ENCODE results near the gene CCL14.
A peak's percentile ranks its signal among the peaks of the same experiment; 100 is the strongest.
"Not testable (repeated sequence)": the region's sequence is repeated elsewhere in the genome, so short reads cannot be mapped to it uniquely, and the experiment has no call there.

The CCL14 gene

GRCh38 chr17:35984140-35984539 lies 2.4 kb downstream of the CCL14 start:
- DNase-seq = no peak

GRCh38 chr17:35982409-35983191 lies 3.9 kb downstream of the CCL14 start:
- DNase-seq = no peak

- no peak for DNase-seq
These were observed 4.6 kb downstream of the CCL14 start for GRCh38 chr17:35981908-35982330.

GRCh38 chr17:35981246-35981645 lies 5.3 kb downstream of the CCL14 start, which contains the start of gene CCL16:
CCL16 (minus strand) TSS chr17:35981497; CDS start chr17:35981420, 77 bp downstream.
- no peak for DNase-seq

GRCh38 chr17:35978346-35978745 lies 8.2 kb downstream of the CCL14 start:
- no peak for DNase-seq

- no peak for DNase-seq
These were observed 9.0 kb downstream of the CCL14 start for GRCh38 chr17:35977509-35977908.

GRCh38 chr17:35973333-35974260 lies 12.9 kb downstream of the CCL14 start:
- no peak for DNase-seq

- DNase-seq = no peak
These were observed 13.6 kb downstream of the CCL14 start for GRCh38 chr17:35972945-35973332.

- no peak for DNase-seq
These were observed 14.0 kb downstream of the CCL14 start for GRCh38 chr17:35972535-35972934.

- no peak for DNase-seq
These were observed 14.5 kb downstream of the CCL14 start for GRCh38 chr17:35972066-35972465.

GRCh38 chr17:35969558-35970380 lies 16.8 kb downstream of the CCL14 start:
- peak; percentile 34 for DNase-seq

GRCh38 chr17:35968520-35969054 lies 17.9 kb downstream of the CCL14 start:
- DNase-seq = no peak

GRCh38 chr17:35965272-35965671 lies 21.3 kb downstream of the CCL14 start:
- DNase-seq = no peak

GRCh38 chr17:35963663-35964062 lies 22.9 kb downstream of the CCL14 start:
- no peak for DNase-seq

- no peak for DNase-seq
These were observed 32.8 kb downstream of the CCL14 start for GRCh38 chr17:35953720-35954119.

- DNase-seq = no peak
These were observed 37.1 kb downstream of the CCL14 start for GRCh38 chr17:35949401-35949800.

- no peak for DNase-seq
These were observed 38.4 kb downstream of the CCL14 start for GRCh38 chr17:35948092-35948491.

- no peak for DNase-seq
These were observed 39.4 kb downstream of the CCL14 start for GRCh38 chr17:35947156-35947585.

- no peak for DNase-seq
These were observed 42.4 kb downstream of the CCL14 start for GRCh38 chr17:35944151-35944550.

GRCh38 chr17:35943537-35943936 lies 43.0 kb downstream of the CCL14 start, which contains the start of gene LYZL6:
LYZL6 (minus strand) TSS chr17:35943713; CDS start chr17:35939356, 4,357 bp downstream.
- no peak for DNase-seq

- DNase-seq = no peak
These were observed 43.8 kb downstream of the CCL14 start for GRCh38 chr17:35942588-35943186.

- DNase-seq = not testable (repeated sequence)
These were observed 48.0 kb downstream of the CCL14 start for GRCh38 chr17:35938492-35938891.

Data from NCI-H510A (cell line).